Keratinocyte (primary cell): ENCODE measurements around the gene DPH1. TPM values are rescaled to one million over a fixed set of nuclear protein-coding genes. Genes with fewer than 3 reads are reported as not detected.

ENCODE experiments used
- DNase-seq: peaks from one replicate; pipeline ENCODE4 v3.0.0-alpha.2; 2011; ENCODE audit warnings: low read depth, missing footprints, low spot score
- FAIRE-seq: peaks from 2 replicates; lab custom pipeline; 2011; peaks lifted over from hg19 to GRCh38; lab: Jason Lieb, UNC
- H2AFZ ChIP-seq: 2 replicates; pipeline ENCODE4 v1.6.0; 2012; ENCODE audit warnings: low read length, control low read depth, inconsistent platforms; ENCODE audit not compliant: control insufficient read depth
- H3K27ac ChIP-seq: 2 replicates; pipeline ENCODE4 v1.5.1; 2011; ENCODE audit warnings: low read length; ENCODE audit not compliant: control insufficient read depth, insufficient read depth
- H3K27me3 ChIP-seq: 3 replicates; pipeline ENCODE4 v1.6.0; 2011; ENCODE audit warnings: low read length; ENCODE audit not compliant: control insufficient read depth, insufficient read depth; ENCODE audit errors: extremely low read depth
- H3K36me3 ChIP-seq, 2 experiments: 2 replicates in 1 of 2; 3 replicates in 1 of 2; pipeline ENCODE4 v1.5.1; 2011; ENCODE audit warnings: low read length in 2 of 2, mild to moderate bottlenecking in 1 of 2; ENCODE audit not compliant: control insufficient read depth in 2 of 2, insufficient read depth in 2 of 2; ENCODE audit errors: extremely low read depth in 1 of 2
- H3K4me1 ChIP-seq: 3 replicates; pipeline ENCODE4 v1.5.1; 2011; ENCODE audit warnings: low read length; ENCODE audit not compliant: control insufficient read depth, insufficient read depth; ENCODE audit errors: extremely low read depth
- H3K4me2 ChIP-seq: 3 replicates; pipeline ENCODE4 v1.6.0; 2011; ENCODE audit warnings: low read depth, low read length; ENCODE audit not compliant: control insufficient read depth, insufficient read depth; ENCODE audit errors: extremely low read depth
- H3K4me3 ChIP-seq, 3 experiments: fragments of 200-600 bp in 1 of 3; sonication (generic) in 1 of 3; 2 replicates in 2 of 3; 3 replicates in 1 of 3; pipeline ENCODE4 v1.5.1; 2011 to 2016; ENCODE audit warnings: low read length in 3 of 3, mild to moderate bottlenecking in 3 of 3, control low read depth in 2 of 3, inconsistent platforms in 1 of 3, low read depth in 1 of 3, mixed read lengths in 1 of 3, mixed run types in 1 of 3, moderate library complexity in 1 of 3; ENCODE audit not compliant: control insufficient read depth in 2 of 3, insufficient read depth in 2 of 3; ENCODE audit errors: extremely low read depth in 1 of 3
- H3K79me2 ChIP-seq: 2 replicates; pipeline ENCODE4 v1.6.0; 2012; ENCODE audit warnings: low read length; ENCODE audit not compliant: control insufficient read depth, insufficient read depth
- H3K9ac ChIP-seq: 3 replicates; pipeline ENCODE4 v1.6.0; 2011; ENCODE audit warnings: low read length; ENCODE audit not compliant: control insufficient read depth, insufficient read depth; ENCODE audit errors: extremely low read depth
- H3K9me1 ChIP-seq: 3 replicates; pipeline ENCODE4 v1.6.0; 2011; ENCODE audit warnings: low read length; ENCODE audit not compliant: control insufficient read depth, insufficient read depth; ENCODE audit errors: extremely low read depth
- H3K9me3 ChIP-seq: 2 replicates; pipeline ENCODE4 v1.5.1; 2012; ENCODE audit warnings: low read depth, low read length; ENCODE audit not compliant: control insufficient read depth
- H4K20me1 ChIP-seq: 3 replicates; pipeline ENCODE4 v1.6.0; 2011; ENCODE audit warnings: low read length; ENCODE audit not compliant: control insufficient read depth, insufficient read depth; ENCODE audit errors: extremely low read depth
- CTCF ChIP-seq, 3 experiments: IDR thresholded peaks in 1 of 3; conservative IDR thresholded peaks in 1 of 3; optimal IDR thresholded peaks in 1 of 3; 2 replicates in 2 of 3; 3 replicates in 1 of 3; pipeline versions ENCODE3 to v1.5.1; 2011; ENCODE audit warnings: low read length in 3 of 3, mild to moderate bottlenecking in 3 of 3, moderate library complexity in 2 of 3, control low read depth in 1 of 3, inconsistent platforms in 1 of 3; ENCODE audit not compliant: insufficient read depth in 2 of 3; ENCODE audit errors: extremely low read depth in 1 of 3
- EZH2 ChIP-seq: IDR thresholded peaks from one replicate; pipeline ENCODE4 v1.6.1; 2012; ENCODE audit warnings: inconsistent platforms, mild to moderate bottlenecking, low read length, moderate library complexity
- dilution Hi-C: fragments of 300-500 bp; cut with MboI; formaldehyde crosslinking; loops from one replicate; pipeline ENCODE4 v1.7.0; 2020; ENCODE audit warnings: low sequenced_read_pairs; ENCODE audit not compliant: extremely low pct_ligation_motif_present
- polyA plus RNA-seq, 5 experiments: library from polyadenylated mRNA; depleted of rRNA in 3 of 5; stranded (reverse) in 3 of 5; stranded (forward) in 1 of 5; unstranded in 1 of 5; fragments of >200 nt; gene quantifications; 1 replicate in 1 of 5; 2 replicates in 3 of 5; 3 replicates in 1 of 5; pipeline versions ENCODE4 v1.2.1 to v1.2.3, GENCODE V29; 2011 to 2012; ENCODE audit warnings: missing spikeins in 2 of 5, low read depth in 1 of 5, low replicate concordance in 1 of 5

The DPH1 gene
- polyA plus RNA-seq, 1 donor (not counting 4 experiments of a cell fraction or from before 2014, with no cell fraction given), result 18.9 TPM

- H3K4me3 ChIP-seq, result no peak overlapping the region
- DNase-seq, result no peak
- no peaks in the 10 kb centered on the region for H3K27me3 ChIP-seq
- no peaks in the 10 kb centered on the region for H3K9me1 ChIP-seq
- no peaks in the 10 kb centered on the region for H3K79me2 ChIP-seq
- H3K4me2 ChIP-seq, result no peak overlapping the region
- dilution Hi-C loops, result no loop called here
- no peak overlapping the region for H3K27ac ChIP-seq
- no peaks in the 10 kb centered on the region for H4K20me1 ChIP-seq
- no peaks in the 10 kb centered on the region for H3K9me3 ChIP-seq
- no peak overlapping the region for H2AFZ ChIP-seq
- FAIRE-seq, result no peak
- H3K36me3 ChIP-seq, result peaks cover 24 to 32% of the 10 kb centered on the region in 2 experiments
- H3K4me1 ChIP-seq, result peaks cover 3% of the 10 kb centered on the region
- no peak overlapping the region for H3K9ac ChIP-seq
- TF ChIP-seq EZH2 (no peak), CTCF (optimal IDR thresholded peaks at IDR 0.05 in 1 of 3, IDR thresholded peaks at IDR 0.05 in 1 of 3, conservative IDR thresholded peaks at IDR 0.05 in 1 of 3; ENCODE audit: extremely low read depth in 1 of 3, insufficient read depth in 2 of 3, low read length in 3 of 3) (no peak)
Observed at GRCh38 chr17:2067608-2068024, 37.7 kb downstream of the DPH1 start.

DNA sequence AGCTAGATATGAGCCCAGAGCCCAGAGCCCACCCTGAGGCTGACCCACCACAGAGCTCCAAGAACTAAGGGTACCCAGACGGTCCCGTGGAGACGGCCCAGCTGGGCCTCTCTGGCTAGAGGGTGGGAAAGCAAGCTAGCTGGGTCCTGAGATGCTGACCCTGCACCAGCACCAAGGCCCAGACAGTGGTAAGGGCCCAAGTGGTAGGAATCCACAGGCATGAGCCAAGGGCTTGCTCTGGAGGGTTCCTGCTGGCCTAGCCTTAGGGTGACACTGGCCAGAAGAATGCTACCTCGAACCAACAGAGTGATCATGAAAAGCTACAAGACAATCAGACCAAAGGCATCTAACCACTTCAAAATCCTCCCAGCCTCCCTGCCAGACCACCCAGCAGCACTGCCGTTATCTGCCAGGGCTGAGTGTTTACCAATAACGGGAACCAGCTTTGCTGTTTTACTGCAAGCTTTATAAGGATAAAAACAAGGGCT is 38.1 kb downstream of the DPH1 start:
- Histone ChIP-seq H3K27me3 (no peaks in the 10 kb centered on the region), H3K9me3 (no peaks in the 10 kb centered on the region), H3K4me2 (no peak overlapping the region), H3K4me3 (no peak overlapping the region), H3K36me3 (peaks cover 23 to 32% of the 10 kb centered on the region in 2 experiments), H3K4me1 (peaks cover 3% of the 10 kb centered on the region), H2AFZ (no peak overlapping the region), H3K27ac (no peak overlapping the region), H3K79me2 (no peaks in the 10 kb centered on the region), H3K9me1 (no peaks in the 10 kb centered on the region), H3K9ac (no peak overlapping the region), H4K20me1 (no peaks in the 10 kb centered on the region)
- TF ChIP-seq EZH2 (no peak), CTCF (optimal IDR thresholded peaks at IDR 0.05 in 1 of 3, IDR thresholded peaks at IDR 0.05 in 1 of 3, conservative IDR thresholded peaks at IDR 0.05 in 1 of 3; ENCODE audit: extremely low read depth in 1 of 3, insufficient read depth in 2 of 3, low read length in 3 of 3) (no peak)
- dilution Hi-C loops, result no loop called here
- DNase-seq, result no peak
- FAIRE-seq, result no peak
